Inflammatory macrophage treated with lipopolysaccharide for 1 hour (primary cell): Measurements from ENCODE around the gene KRT72.

Source experiments
- DNase-seq, 2 donors: peaks; one replicate each; pipeline ENCODE4 v3.0.0-alpha.2; 2020 to 2022

Gene KRT72

DNA sequence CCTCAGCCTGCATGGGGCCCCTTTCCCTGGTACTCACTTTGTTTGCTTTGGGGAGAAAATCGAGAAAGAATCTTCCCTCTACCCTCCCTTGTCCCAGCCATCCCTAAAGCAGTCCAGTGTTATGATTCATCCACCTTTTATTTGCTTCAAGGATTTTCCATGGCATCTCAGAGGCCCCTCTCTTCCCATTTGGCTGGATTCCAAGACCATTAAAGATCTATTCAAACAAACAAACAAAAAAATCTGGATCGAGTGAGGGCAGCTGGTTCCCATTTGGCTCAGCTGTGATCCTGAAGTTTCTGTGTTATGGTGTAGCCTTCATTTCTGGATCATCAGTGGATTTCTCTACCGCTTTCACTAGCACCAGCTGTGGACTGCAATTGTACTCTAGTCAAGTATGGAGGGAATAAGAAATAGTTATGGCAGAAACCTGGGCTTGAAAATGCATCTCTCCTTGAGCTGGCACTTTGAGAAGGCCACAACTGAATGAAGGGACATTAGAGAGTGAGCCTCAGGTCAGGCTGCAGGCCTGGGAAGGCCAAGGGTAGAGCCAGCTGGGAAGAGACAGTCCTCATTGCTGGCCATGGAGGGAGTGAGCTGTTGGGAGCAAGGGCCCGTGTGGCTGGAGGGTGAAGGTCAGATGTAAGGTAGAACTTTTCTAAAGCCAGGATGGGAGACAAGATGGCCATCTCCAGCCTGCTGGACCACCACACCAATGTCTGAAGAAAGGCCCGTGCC, 62.0 kb downstream of the KRT72 start:
- no peak for DNase-seq

DNA sequence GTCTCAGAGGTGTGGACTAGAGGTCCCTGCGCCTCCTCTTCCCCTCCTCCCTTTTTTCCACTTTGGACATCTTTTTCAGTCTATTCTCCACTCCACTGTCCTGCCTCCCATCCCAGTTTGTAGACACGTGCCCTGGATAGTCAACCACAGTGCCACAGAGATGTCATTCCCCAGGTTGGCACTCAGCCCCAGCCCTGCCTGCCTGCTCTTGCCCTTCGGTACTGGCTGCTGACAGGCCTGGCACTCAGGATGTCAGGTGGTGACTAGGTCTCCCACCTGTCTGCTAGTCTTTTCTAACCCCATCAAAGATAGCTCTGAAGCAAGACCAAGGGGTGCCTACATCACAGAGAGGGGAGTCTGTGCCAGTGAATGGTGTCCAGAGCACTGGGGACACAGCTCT, 64.2 kb downstream of the KRT72 start:
- no peak for DNase-seq
